Stomach (tissue), 9 donors: ENCODE results near the gene UBA1. TPM values are rescaled to one million over a fixed set of nuclear protein-coding genes. Genes with fewer than 3 reads are reported as not detected.
A peak's percentile ranks its signal among the peaks of the same experiment; 100 is the strongest.

Source experiments
- DNase-seq, 2 donors: peaks; one replicate each; pipeline versions ENCODE4 v3.0.0 to v3.0.0-alpha.2; 2013 to 2019
- H3K27ac ChIP-seq, 5 donors: fragments of 200-600 bp in 4 of 5; sonication (generic) in 4 of 5; one replicate each; pipeline ENCODE4 v1.5.1; 2013 to 2019; ENCODE audit warnings: mild to moderate bottlenecking in 1 of 5, moderate library complexity in 1 of 5
- H3K27me3 ChIP-seq, 3 donors: fragments of 200-600 bp; sonication (generic); one replicate each; pipeline ENCODE4 v1.5.1; 2017 to 2019; ENCODE audit warnings: mixed run types in 1 of 3
- H3K36me3 ChIP-seq, 4 donors: fragments of 200-600 bp; sonication (generic); 1 replicate in 3 of 4; 2 replicates in 1 of 4; pipeline ENCODE4 v1.5.1; 2016 to 2019
- H3K4me1 ChIP-seq, 4 donors: fragments of 200-600 bp; sonication (generic); one replicate each; pipeline ENCODE4 v1.5.1; 2016 to 2019
- H3K4me3 ChIP-seq, 4 donors: fragments of 200-600 bp; sonication (generic) in 3 of 4; one replicate each; pipeline ENCODE4 v1.5.1; 2016 to 2019; ENCODE audit warnings: mild to moderate bottlenecking in 1 of 4
- H3K9me3 ChIP-seq, 4 donors: fragments of 200-600 bp; sonication (generic); one replicate each; pipeline ENCODE4 v1.5.1; 2016 to 2019
- CTCF ChIP-seq, 7 experiments: fragments of 450-650 bp in 4 of 7; fragments of 200-600 bp in 3 of 7; sonication (generic) in 3 of 7; IDR thresholded peaks; one replicate each; pipeline ENCODE4 v1.5.1; 2016 to 2019; ENCODE audit warnings: antibody characterized with exemption in 7 of 7, control low read depth in 2 of 7, mild to moderate bottlenecking in 1 of 7
- EP300 ChIP-seq: sonication (generic); formaldehyde crosslinking; IDR thresholded peaks from one replicate; pipeline ENCODE4 v1.6.1; 2017; ENCODE audit warnings: antibody characterized with exemption
- POLR2A ChIP-seq, 4 donors: fragments of 450-650 bp; IDR thresholded peaks; one replicate each; pipeline ENCODE4 v1.6.1; 2016; ENCODE audit warnings: antibody characterized with exemption in 4 of 4, control low read depth in 2 of 4, mild to moderate bottlenecking in 1 of 4, moderate library complexity in 1 of 4
- POLR2AphosphoS5 ChIP-seq, 3 donors: sonication (generic); formaldehyde crosslinking; IDR thresholded peaks; one replicate each; pipeline ENCODE4 v1.6.1; 2016; ENCODE audit warnings: antibody characterized with exemption in 3 of 3
- WGBS, 5 donors: extraction: QIAGEN DNeasy Blood & Tissue Kit in 3 of 5; methylation state at CpG; one replicate each; pipeline versions ENCODE4 v1.1.5 to v1.1.7; 2013 to 2018; 5-methylcytosine and 5-hydroxymethylcytosine counted together
- intact Hi-C: fragments of 100-400 bp; cut with DNase I; formaldehyde crosslinking; loops from one replicate; pipeline ENCODE4 v1.15.1; 2023; ENCODE audit warnings: low total_unique reads
- polyA plus RNA-seq, 3 donors: library from polyadenylated mRNA; stranded (reverse); fragments of 200-250 nt; gene quantifications; one replicate each; pipeline ENCODE4 v1.2.3, GENCODE V29; 2013
- total RNA-seq, 5 donors: library from RNA; depleted of rRNA; stranded (reverse); fragments of >200 nt; gene quantifications; one replicate each; pipeline versions ENCODE4 v1.1.0 to v1.2.3, GENCODE V29; 2014 to 2016
- donor health status: healthy with polysubstance abuse.
- donor health status: Bipolar disorder and iron deficiency.
- donor health status: healthy.

UBA1 gene
- total and polyA plus RNA-seq, 8 donors: 59.3 to 278 (median 86.9) TPM

- intact Hi-C loops: no loop called here
- DNase-seq: no peak
- Histone ChIP-seq H3K27ac (no peak overlapping the region), H3K9me3 (peaks cover 0 to 16% (median 5%) of the 10 kb centered on the region in 4 donors), H3K4me1 (no peaks in the 10 kb centered on the region), H3K4me3 (no peak overlapping the region), H3K36me3 (peaks cover 13 to 48% (median 46%) of the 10 kb centered on the region in 4 donors), H3K27me3 (peaks cover 0 to 6% (median 0%) of the 10 kb centered on the region in 3 donors)
- no peak for TF ChIP-seq CTCF (IDR thresholded peaks at IDR 0.05)
- TF ChIP-seq POLR2AphosphoS5 (IDR thresholded peaks at IDR 0.05): no peak
- TF ChIP-seq EP300: no peak
- no peak for TF ChIP-seq POLR2A (IDR thresholded peaks at IDR 0.05)
- WGBS, 5 donors: 76 to 92% (median 87%) methylated on average over 5 to 6 of the region's 6 CpGs
Observed at GRCh38 chrX:47168495-47169073, 25.0 kb upstream of the UBA1 start.

- WGBS, 5 donors: 86 to 93% (median 93%) methylated on average over 7 to 19 of the region's 19 CpGs
- Histone ChIP-seq H3K27ac (no peak overlapping the region), H3K4me3 (no peak overlapping the region), H3K27me3 (peaks cover 0 to 6% (median 0%) of the 10 kb centered on the region in 3 donors), H3K36me3 (peaks cover 14 to 55% (median 53%) of the 10 kb centered on the region in 4 donors), H3K9me3 (peaks cover 0 to 14% (median 3%) of the 10 kb centered on the region in 4 donors), H3K4me1 (no peaks in the 10 kb centered on the region)
- DNase-seq: peak in 1 of 2 donors; percentile 13
- TF ChIP-seq POLR2A (IDR thresholded peaks at IDR 0.05) (no peak), POLR2AphosphoS5 (IDR thresholded peaks at IDR 0.05) (no peak), EP300 (no peak), CTCF (IDR thresholded peaks at IDR 0.05) (no peak)
- intact Hi-C loops: no loop called here
Observed at GRCh38 chrX:47169273-47169672, 24.4 kb upstream of the UBA1 start.

- DNase-seq: peak in 1 of 2 donors; percentile 23
- no peak for TF ChIP-seq POLR2AphosphoS5 (IDR thresholded peaks at IDR 0.05)
- TF ChIP-seq POLR2A (IDR thresholded peaks at IDR 0.05): no peak
- TF ChIP-seq EP300: no peak
- no peak for TF ChIP-seq CTCF (IDR thresholded peaks at IDR 0.05)
- no peak overlapping the region for H3K4me3 ChIP-seq
- WGBS, 5 donors: 67 to 81% (median 73%) methylated on average over 3 to 13 of the region's 13 CpGs
- no peaks in the 10 kb centered on the region for H3K4me1 ChIP-seq
- peaks cover 0 to 7% (median 0%) of the 10 kb centered on the region in 4 donors for H3K9me3 ChIP-seq
- peaks cover 17 to 62% (median 59%) of the 10 kb centered on the region in 4 donors for H3K36me3 ChIP-seq
- H3K27ac ChIP-seq: no peak overlapping the region
- intact Hi-C loops: no loop called here
- peaks cover 0 to 6% (median 0%) of the 10 kb centered on the region in 3 donors for H3K27me3 ChIP-seq
Observed at GRCh38 chrX:47169726-47170515, 23.7 kb upstream of the UBA1 start.

GRCh38 chrX:47170861-47171692, 22.6 kb upstream of the UBA1 start:
- peaks cover 22 to 73% (median 71%) of the 10 kb centered on the region in 4 donors for H3K36me3 ChIP-seq
- DNase-seq: peak in 1 of 2 donors; percentile 21
- intact Hi-C loops: no loop called here
- H3K27me3 ChIP-seq: peaks cover 0 to 12% (median 0%) of the 10 kb centered on the region in 3 donors
- no peak overlapping the region for H3K27ac ChIP-seq
- TF ChIP-seq POLR2AphosphoS5 (IDR thresholded peaks at IDR 0.05): no peak
- TF ChIP-seq POLR2A (IDR thresholded peaks at IDR 0.05): no peak
- TF ChIP-seq CTCF (IDR thresholded peaks at IDR 0.05): no peak
- TF ChIP-seq EP300: no peak
- peaks cover 0 to 3% (median 0%) of the 10 kb centered on the region in 4 donors for H3K9me3 ChIP-seq
- no peaks in the 10 kb centered on the region for H3K4me1 ChIP-seq
- WGBS, 5 donors: 83 to 96% (median 94%) methylated on average over 22 to 34 of the region's 34 CpGs
- no peak overlapping the region for H3K4me3 ChIP-seq
